Endothelial cell (in vitro differentiated cells): Measurements from ENCODE around the gene VSTM2L. TPM values are rescaled to one million over a fixed set of nuclear protein-coding genes. Genes with fewer than 3 reads are reported as not detected.

Source experiments
- DNase-seq: peaks from one replicate; pipeline ENCODE4 v3.0.0; 2021; ENCODE audit warnings: low spot score
- H3K27ac Mint-ChIP-seq: one replicate; pipeline ENCODE4 v1.8.0; 2021; ENCODE audit warnings: mixed read lengths, inconsistent platforms; ENCODE audit not compliant: unreplicated experiment
- H3K27me3 Mint-ChIP-seq: one replicate; pipeline ENCODE4 v1.8.0; 2021; ENCODE audit warnings: mild to moderate bottlenecking, moderate library complexity, mixed read lengths, inconsistent platforms; ENCODE audit not compliant: unreplicated experiment
- H3K36me3 Mint-ChIP-seq: one replicate; pipeline ENCODE4 v1.8.0; 2021; ENCODE audit warnings: mild to moderate bottlenecking, low read depth, mixed read lengths, inconsistent platforms; ENCODE audit not compliant: unreplicated experiment
- H3K4me1 Mint-ChIP-seq: one replicate; pipeline ENCODE4 v1.8.0; 2021; ENCODE audit warnings: mild to moderate bottlenecking, mixed read lengths, inconsistent platforms; ENCODE audit not compliant: unreplicated experiment
- H3K4me3 Mint-ChIP-seq: one replicate; pipeline ENCODE4 v1.8.0; 2021; ENCODE audit warnings: mild to moderate bottlenecking, mixed read lengths, inconsistent platforms; ENCODE audit not compliant: unreplicated experiment
- H3K9me3 Mint-ChIP-seq: one replicate; pipeline ENCODE4 v1.8.0; 2021; ENCODE audit warnings: mixed read lengths, inconsistent platforms; ENCODE audit not compliant: unreplicated experiment
- CTCF ChIP-seq: fragments of 200-600 bp; sonication (generic); IDR thresholded peaks from one replicate; pipeline ENCODE4 v1.5.0; 2021; ENCODE audit warnings: antibody characterized with exemption; ENCODE audit not compliant: unreplicated experiment
- total RNA-seq: library from RNA; stranded (reverse); fragmentation: NEBNext Ultra II Directional; extraction: Animal tissue kit (Norgen Biotek cat#: 25700); gene quantifications from one replicate; pipeline ENCODE4 v1.2.1, GENCODE V29; 2021; ENCODE audit not compliant: unreplicated experiment

VSTM2L gene
- total RNA-seq, 1 donor from 2014 or later = 1.6 TPM

DNA sequence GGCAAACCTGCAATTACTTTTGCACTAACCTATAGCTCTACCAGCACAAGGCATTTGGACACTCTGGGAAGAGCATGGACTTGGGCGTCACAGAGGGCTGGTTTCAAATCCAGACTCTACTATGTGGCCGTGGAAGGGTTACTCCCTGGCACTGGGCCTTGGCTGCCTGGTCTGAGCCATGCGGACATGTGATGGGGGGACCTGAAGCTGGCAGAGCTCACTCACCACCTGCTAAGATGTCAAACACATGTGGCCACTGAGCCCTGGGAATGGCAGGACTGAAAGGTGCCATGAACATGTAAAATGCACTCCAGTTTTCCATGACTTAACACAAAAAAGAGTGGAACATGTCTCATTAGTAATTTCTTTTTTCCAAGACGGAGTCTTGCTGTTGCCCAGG is 23.7 kb downstream of the VSTM2L start:
- Mint-ChIP-seq H3K36me3 (no peaks in the 10 kb centered on the region), H3K9me3 (no peaks in the 10 kb centered on the region), H3K4me1 (peaks cover 9% of the 10 kb centered on the region), H3K27ac (no peak overlapping the region), H3K27me3 (peaks cover 9% of the 10 kb centered on the region), H3K4me3 (no peak overlapping the region)
- TF ChIP-seq CTCF = no peak
- DNase-seq = no peak

DNA sequence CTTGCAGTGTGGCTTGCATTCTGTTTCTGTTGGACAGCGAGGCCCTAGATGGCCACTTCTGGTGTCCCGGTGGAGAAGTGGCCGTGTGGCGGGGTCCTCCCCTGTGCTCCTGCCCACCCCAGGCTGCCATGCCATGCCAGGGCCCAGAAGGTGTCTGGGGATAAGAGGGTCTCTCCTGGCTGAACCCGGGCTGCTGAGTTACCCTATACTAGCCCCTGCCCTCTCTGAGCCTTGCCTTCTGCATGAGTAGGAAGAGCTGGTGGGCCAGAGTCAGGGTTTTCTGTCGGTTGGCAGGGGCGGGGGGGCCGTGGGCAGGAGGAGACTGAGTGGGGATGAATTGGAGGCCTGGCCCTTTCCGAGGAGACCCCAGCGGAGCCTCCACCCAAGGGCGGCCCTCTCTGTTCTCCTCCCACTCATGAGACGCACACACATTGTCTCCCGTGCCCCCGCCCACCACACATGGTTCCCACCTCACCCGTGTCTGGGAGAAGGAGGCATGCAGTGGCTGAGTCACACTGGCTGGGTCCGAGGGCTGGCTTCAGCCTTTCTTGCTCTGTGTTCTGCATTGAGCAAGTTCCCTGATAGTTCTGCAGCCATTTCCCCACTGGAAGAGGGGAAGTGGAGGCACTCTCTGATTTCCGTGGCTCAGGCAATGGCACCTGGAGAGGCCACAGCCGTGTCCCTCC is 24.6 kb downstream of the VSTM2L start:
- DNase-seq = no peak
- no peak for TF ChIP-seq CTCF
- no peaks in the 10 kb centered on the region for H3K9me3 Mint-ChIP-seq
- H3K4me1 Mint-ChIP-seq = peaks cover 9% of the 10 kb centered on the region
- peaks cover 2% of the 10 kb centered on the region for H3K36me3 Mint-ChIP-seq
- H3K4me3 Mint-ChIP-seq = no peak overlapping the region
- no peak overlapping the region for H3K27ac Mint-ChIP-seq
- H3K27me3 Mint-ChIP-seq = peaks cover 12% of the 10 kb centered on the region

GRCh38 chr20:37928996-37929682 is 26.2 kb downstream of the VSTM2L start:
- no peak overlapping the region for H3K4me3 Mint-ChIP-seq
- no peak for DNase-seq
- no peaks in the 10 kb centered on the region for H3K9me3 Mint-ChIP-seq
- H3K36me3 Mint-ChIP-seq = peaks cover 3% of the 10 kb centered on the region
- H3K27me3 Mint-ChIP-seq = peaks cover 13% of the 10 kb centered on the region
- H3K4me1 Mint-ChIP-seq = peaks cover 11% of the 10 kb centered on the region
- no peak overlapping the region for H3K27ac Mint-ChIP-seq
- TF ChIP-seq CTCF = no peak

GRCh38 chr20:37929683-37930014 is 26.7 kb downstream of the VSTM2L start:
- no peak overlapping the region for H3K4me3 Mint-ChIP-seq

More at GRCh38 chr20:37929683-37930014, 26.7 kb downstream of the VSTM2L start:
- TF ChIP-seq CTCF = no peak
- Mint-ChIP-seq H3K9me3 (no peaks in the 10 kb centered on the region), H3K36me3 (peaks cover 3% of the 10 kb centered on the region), H3K27ac (no peak overlapping the region), H3K27me3 (peaks cover 13% of the 10 kb centered on the region), H3K4me1 (peaks cover 11% of the 10 kb centered on the region)
- no peak for DNase-seq
